Lower lobe of right lung (tissue), 2 donors: ENCODE data around the gene FRAS1. TPM values are rescaled to one million over a fixed set of nuclear protein-coding genes. Genes with fewer than 3 reads are reported as not detected.
"Not testable (repeated sequence)": the region's sequence is repeated elsewhere in the genome, so short reads cannot be mapped to it uniquely, and the experiment has no call there.

ENCODE experiments used
- ATAC-seq, 2 donors: fragments of 200-7000 bp; cut with Tn5 transposase; one replicate each; pipeline ENCODE4 v1.9.1; 2020 to 2022; ENCODE audit warnings: mild to moderate bottlenecking in 2 of 2, moderate library complexity in 2 of 2
- DNase-seq: peaks from one replicate; pipeline ENCODE4 v3.0.0-alpha.2; 2020
- H3K27ac ChIP-seq: fragments of 200-600 bp; one replicate; pipeline ENCODE4 v1.8.0; 2022
- H3K27me3 ChIP-seq: fragments of 200-600 bp; one replicate; pipeline ENCODE4 v1.8.0; 2022; ENCODE audit warnings: low read depth
- H3K36me3 ChIP-seq: fragments of 200-600 bp; one replicate; pipeline ENCODE4 v1.8.0; 2022; ENCODE audit warnings: mild to moderate bottlenecking
- H3K4me1 ChIP-seq: fragments of 200-600 bp; one replicate; pipeline ENCODE4 v1.8.0; 2022
- H3K4me3 ChIP-seq: fragments of 200-600 bp; one replicate; pipeline ENCODE4 v1.8.0; 2022; ENCODE audit warnings: mild to moderate bottlenecking
- H3K9me3 ChIP-seq: fragments of 200-600 bp; one replicate; pipeline ENCODE4 v1.8.0; 2022
- intact Hi-C: fragments of 100-400 bp; cut with DNase I; formaldehyde crosslinking; loops from one replicate; pipeline ENCODE4 v1.11.0; 2022
- total RNA-seq: library from RNA; stranded (reverse); fragmentation: NEBNext Ultra II Directional; extraction: Animal tissue kit (Norgen Biotek cat#: 25700); gene quantifications from one replicate; pipeline ENCODE4 v1.2.1, GENCODE V29; 2021
- TF ChIP-seq, protein P1 (sequence below): fragments of 200-600 bp; IDR thresholded peaks from one replicate; pipeline ENCODE4 v1.8.0; 2022; ENCODE audit warnings: antibody characterized with exemption, mild to moderate bottlenecking
- donor health status: DM: no; HTN: yes; CAD: no; lungs with severe emphysema.

Gene FRAS1
- total RNA-seq, 1 donor from 2014 or later = 9.2 TPM

DNA sequence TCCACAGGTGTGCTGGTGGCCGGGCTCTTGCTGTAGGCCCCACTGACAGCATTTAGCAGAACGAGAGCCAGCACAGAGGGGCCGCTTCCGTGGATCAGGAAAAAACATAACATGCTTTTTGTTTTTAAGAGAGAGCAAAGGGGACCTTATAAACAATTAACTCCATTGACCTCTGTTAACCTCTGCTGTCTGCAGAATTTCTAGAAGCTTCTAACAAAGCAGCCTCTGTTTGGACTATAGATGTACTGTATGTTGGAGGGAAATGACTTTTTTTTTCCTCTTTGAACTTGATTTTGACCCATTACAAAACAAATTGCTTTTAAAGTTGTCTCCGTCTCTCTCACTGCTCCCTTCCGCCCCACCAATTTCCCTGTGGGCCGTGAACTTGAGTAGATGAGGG, 210.7 kb downstream of the FRAS1 start:
- ATAC-seq = no peak
- intact Hi-C loops = no loop called here
- Histone ChIP-seq H3K9me3 (no peaks in the 10 kb centered on the region), H3K4me3 (no peak overlapping the region), H3K27me3 (no peaks in the 10 kb centered on the region), H3K27ac (no peak overlapping the region), H3K4me1 (no peaks in the 10 kb centered on the region), H3K36me3 (no peaks in the 10 kb centered on the region)
- no peak for DNase-seq
- TF ChIP-seq, protein P1, sequence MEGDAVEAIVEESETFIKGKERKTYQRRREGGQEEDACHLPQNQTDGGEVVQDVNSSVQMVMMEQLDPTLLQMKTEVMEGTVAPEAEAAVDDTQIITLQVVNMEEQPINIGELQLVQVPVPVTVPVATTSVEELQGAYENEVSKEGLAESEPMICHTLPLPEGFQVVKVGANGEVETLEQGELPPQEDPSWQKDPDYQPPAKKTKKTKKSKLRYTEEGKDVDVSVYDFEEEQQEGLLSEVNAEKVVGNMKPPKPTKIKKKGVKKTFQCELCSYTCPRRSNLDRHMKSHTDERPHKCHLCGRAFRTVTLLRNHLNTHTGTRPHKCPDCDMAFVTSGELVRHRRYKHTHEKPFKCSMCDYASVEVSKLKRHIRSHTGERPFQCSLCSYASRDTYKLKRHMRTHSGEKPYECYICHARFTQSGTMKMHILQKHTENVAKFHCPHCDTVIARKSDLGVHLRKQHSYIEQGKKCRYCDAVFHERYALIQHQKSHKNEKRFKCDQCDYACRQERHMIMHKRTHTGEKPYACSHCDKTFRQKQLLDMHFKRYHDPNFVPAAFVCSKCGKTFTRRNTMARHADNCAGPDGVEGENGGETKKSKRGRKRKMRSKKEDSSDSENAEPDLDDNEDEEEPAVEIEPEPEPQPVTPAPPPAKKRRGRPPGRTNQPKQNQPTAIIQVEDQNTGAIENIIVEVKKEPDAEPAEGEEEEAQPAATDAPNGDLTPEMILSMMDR = no peak

DNA sequence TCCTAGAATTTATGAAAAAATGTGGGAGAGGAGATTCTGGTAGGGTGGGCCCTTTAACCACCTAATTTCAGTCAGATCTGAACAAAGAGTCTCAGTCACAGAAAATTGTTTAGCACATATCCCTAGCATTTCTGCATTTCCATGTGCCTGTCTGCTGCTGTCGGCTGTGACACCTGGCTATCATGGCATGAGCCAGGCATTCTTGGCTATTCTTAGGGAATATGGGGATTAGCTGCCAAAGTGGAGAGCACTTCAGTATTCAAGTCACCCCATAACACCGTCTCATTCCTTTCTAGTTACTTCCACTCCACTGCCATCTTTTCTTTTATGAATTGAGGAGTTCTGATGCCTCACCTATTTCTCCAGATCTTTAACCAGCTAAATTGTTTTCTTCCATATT, 211.5 kb downstream of the FRAS1 start:
- TF ChIP-seq, protein P1 = no peak
- intact Hi-C loops = no loop called here
- ATAC-seq = no peak

DNA sequence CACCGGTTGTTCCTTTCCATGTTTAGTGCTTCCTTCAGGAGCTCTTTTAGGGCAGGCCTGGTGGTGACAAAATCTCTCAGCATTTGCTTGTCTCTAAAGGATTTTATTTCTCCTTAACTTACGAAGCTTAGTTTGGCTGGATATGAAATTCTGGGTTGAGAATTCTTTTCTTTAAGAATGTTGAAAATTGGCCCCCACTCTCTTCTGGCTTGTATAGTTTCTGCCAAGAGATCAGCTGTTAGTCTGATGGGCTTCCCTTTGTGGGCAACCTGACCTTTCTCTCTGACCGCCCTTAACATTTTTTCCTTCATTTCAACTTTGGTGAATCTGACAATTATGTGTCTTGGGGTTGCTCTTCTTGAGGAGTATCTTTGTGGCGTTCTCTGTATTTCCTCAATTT, 218.3 kb downstream of the FRAS1 start:
- H3K9me3 ChIP-seq, H3K27ac ChIP-seq, H3K4me3 ChIP-seq, intact Hi-C loops, H3K4me1 ChIP-seq, H3K36me3 ChIP-seq, DNase-seq, ATAC-seq, H3K27me3 ChIP-seq: not testable (repeated sequence)

More for the DNA sequence above, 211.5 kb downstream of the FRAS1 start:
- Histone ChIP-seq H3K27me3 (no peaks in the 10 kb centered on the region), H3K4me3 (no peak overlapping the region), H3K9me3 (no peaks in the 10 kb centered on the region), H3K36me3 (no peaks in the 10 kb centered on the region), H3K4me1 (no peaks in the 10 kb centered on the region), H3K27ac (no peak overlapping the region)
- DNase-seq = no peak

DNA sequence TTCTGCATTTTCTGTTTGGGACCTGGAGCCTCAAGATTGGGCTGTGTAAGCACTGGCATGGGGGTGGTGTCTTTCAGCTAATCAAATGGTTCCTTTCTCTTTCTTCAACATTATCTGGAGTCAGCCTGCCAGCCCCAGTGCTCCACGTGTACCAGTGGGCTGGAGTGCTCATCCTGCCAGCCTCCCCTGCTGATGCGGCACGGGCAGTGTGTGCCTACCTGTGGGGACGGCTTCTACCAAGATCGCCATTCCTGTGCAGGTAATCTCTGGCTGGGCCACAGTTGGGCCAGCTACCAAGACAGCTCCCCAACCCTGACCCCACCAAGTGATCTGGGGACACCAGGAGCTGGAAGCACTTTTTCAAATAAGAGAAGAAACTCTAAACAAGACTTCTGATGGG, 229.2 kb downstream of the FRAS1 start:
- no peak overlapping the region for H3K4me3 ChIP-seq
- DNase-seq = no peak
- intact Hi-C loops = no loop called here
- no peak overlapping the region for H3K27ac ChIP-seq
- no peaks in the 10 kb centered on the region for H3K9me3 ChIP-seq
- no peaks in the 10 kb centered on the region for H3K4me1 ChIP-seq
- TF ChIP-seq, protein P1 = no peak
- no peak for ATAC-seq
- no peaks in the 10 kb centered on the region for H3K36me3 ChIP-seq
- no peaks in the 10 kb centered on the region for H3K27me3 ChIP-seq

DNA sequence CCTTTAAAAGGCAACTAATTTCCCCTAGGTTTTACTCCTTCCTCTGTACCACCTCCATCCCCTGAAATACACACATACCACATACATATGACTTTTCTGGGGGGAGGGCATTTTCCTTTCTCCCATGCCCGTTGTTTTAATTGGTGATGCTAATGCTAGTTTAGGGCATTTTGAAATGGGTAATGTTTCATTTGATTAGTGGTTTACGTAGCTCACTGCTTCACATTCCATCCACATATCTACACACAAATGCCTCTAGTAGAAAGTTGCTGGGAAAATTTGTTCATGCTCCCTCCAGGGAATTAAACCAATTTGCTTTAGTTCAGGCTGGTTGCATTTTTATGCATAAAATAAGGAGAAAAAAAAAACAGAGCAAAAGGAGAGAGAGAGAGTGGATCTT, 231.2 kb downstream of the FRAS1 start:
- Histone ChIP-seq H3K9me3 (no peaks in the 10 kb centered on the region), H3K4me1 (no peaks in the 10 kb centered on the region), H3K27me3 (no peaks in the 10 kb centered on the region), H3K36me3 (no peaks in the 10 kb centered on the region), H3K27ac (no peak overlapping the region), H3K4me3 (no peak overlapping the region)
- intact Hi-C loops = no loop called here
- TF ChIP-seq, protein P1 = no peak
- no peak for ATAC-seq
- no peak for DNase-seq

DNA sequence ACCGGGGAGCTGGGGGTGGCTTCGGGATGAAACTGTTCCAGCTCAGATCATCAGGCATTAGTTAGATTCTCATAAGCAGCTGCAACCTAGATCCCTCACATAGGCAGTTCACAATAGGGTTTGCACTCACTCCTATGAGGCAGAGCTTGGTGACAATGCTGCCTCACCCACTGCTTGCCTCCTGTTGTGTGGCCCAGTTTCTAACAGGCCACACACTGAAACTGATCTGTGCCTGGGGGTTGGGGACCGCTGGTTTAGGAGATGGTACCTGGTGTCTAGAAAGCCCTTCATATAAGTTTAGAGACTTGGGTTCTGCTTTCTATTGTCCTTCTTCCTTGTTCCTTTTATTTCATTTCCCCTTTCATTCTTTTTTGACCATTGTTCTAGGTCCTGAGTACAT, 234.2 kb downstream of the FRAS1 start:
- no peaks in the 10 kb centered on the region for H3K36me3 ChIP-seq
- H3K9me3 ChIP-seq = no peaks in the 10 kb centered on the region
- H3K27ac ChIP-seq = no peak overlapping the region
- no peak for ATAC-seq
- no peak for DNase-seq
- no peaks in the 10 kb centered on the region for H3K27me3 ChIP-seq
- TF ChIP-seq, protein P1 = no peak
- intact Hi-C loops = no loop called here
- no peak overlapping the region for H3K4me3 ChIP-seq
- H3K4me1 ChIP-seq = peaks cover 4% of the 10 kb centered on the region
